ENCODE measurements around the gene F13A1. TPM values are rescaled to one million over a fixed set of nuclear protein-coding genes. Genes with fewer than 3 reads are reported as not detected.

F13A1 gene
- total RNA-seq, 1 donor from 2014 or later, result 50.9 TPM

DNA sequence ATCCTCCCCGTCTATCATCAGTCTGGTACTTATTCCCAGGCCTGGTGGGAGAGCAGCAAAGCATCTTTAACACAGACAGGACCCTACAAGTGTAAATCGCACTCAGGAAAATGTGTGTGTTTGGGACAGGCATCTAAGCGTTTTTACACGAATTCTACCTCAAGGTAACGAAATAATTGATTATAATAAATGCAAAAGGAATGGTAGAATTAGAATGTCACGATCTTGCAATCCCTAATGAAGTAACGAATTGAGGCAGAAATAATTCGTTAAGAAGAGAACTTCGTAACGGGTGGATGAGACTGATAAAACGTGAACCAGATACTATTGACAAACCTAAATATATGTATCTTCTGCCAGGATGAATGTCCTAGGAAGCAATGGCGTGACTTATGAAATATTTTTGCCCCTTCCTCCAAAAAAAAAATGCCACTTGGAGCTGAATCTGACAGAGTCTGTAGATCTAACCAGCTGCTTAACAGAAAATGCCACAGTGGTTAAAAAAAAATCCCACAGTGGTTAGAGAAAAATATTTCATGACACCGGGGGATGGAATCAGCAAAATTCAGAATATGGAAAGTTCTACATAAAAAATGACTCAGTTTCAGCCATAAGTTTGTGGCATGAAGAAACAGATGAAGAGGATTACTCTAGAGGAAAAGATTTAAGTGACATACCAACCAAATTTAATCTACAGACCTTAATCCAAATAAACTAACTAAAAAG is 68.7 kb downstream of the F13A1 start:
- DNase-seq (ENCODE audit: low spot score), result no peak
- intact Hi-C loops (cut with DNase I), result no loop called here

DNA sequence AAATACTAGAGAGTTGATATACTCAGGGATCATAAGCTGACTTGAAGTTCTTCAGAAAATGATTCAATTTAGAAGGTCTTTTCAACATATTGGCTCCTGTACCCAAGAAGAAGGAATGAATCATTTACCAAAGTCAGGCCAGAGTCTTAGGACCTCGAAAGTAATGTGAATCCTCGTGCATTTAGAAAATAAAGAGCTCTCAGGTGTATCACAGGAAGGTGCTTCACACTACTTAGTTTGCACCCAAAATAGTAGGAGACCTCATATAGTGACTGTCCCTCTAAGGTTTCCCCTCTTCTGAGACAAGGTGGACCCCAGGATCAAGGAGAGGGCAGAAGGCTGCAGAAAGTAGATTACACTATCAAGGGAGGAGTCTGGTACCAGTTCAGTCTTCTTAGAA is 71.8 kb downstream of the F13A1 start:
- no peak for DNase-seq (ENCODE audit: low spot score)
- intact Hi-C loops (cut with DNase I), result no loop called here

DNA sequence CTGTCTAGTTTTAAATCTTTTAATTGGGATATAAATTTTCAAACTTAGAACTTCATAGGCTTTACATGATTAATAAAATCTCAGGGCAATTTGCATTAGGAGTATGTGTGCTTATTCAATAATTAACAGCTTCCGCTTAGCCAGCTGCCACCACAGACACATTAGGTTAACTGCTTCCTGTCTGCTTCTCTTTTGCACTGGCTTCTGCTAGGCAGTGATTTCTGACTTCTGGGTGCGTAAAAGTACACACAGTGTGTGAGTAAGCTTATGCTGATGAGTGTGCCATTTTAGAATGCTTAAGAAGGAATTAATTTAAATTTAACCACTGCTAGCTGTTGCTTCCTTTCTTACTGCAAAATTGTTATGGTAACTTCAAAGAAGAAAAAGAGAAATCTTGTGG is 73.9 kb downstream of the F13A1 start:
- DNase-seq (ENCODE audit: low spot score), result no peak
- intact Hi-C loops (cut with DNase I), result no loop called here

DNA sequence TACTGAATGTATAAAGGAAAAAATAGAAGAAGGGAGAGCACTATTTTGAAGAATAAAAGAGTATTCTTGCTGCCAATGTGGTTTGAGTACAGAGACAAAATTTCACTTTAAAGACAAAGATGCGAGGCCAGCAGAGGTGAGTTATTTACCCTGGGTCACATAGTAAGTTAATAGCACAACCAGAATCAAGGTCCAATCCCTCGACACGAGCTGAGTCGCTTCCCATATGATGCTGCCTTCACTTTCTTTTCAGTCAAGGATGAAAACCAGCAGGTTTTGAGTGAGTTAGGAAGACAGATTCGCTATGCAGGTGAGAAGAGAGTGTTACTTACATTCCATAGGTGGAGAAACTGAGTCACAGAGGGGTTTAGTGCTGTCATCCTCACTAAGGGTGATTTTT is 75.8 kb downstream of the F13A1 start:
- no peak for DNase-seq (ENCODE audit: low spot score)
- intact Hi-C loops (cut with DNase I), result no loop called here

DNA sequence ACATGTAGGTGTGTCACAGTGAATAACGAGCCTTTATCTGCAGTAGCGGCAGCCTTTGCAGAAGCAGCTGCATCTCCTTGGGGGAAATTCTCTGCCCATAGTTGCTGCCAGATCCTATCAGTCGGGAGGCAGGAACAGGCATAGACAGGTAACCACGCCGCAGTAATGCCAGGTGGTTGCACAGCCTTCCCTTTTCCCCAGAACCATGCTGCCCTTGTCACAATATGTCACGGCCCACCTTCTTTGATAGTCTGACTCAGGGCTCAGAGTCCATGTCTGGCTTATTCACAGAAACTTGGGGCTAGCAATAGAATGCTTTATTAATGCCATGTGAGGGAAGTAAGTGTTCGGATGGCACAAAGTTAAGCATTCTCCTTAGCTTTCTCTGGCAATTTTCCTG is 76.6 kb downstream of the F13A1 start:
- intact Hi-C loops (cut with DNase I), result no loop called here
- no peak for DNase-seq (ENCODE audit: low spot score)

DNA sequence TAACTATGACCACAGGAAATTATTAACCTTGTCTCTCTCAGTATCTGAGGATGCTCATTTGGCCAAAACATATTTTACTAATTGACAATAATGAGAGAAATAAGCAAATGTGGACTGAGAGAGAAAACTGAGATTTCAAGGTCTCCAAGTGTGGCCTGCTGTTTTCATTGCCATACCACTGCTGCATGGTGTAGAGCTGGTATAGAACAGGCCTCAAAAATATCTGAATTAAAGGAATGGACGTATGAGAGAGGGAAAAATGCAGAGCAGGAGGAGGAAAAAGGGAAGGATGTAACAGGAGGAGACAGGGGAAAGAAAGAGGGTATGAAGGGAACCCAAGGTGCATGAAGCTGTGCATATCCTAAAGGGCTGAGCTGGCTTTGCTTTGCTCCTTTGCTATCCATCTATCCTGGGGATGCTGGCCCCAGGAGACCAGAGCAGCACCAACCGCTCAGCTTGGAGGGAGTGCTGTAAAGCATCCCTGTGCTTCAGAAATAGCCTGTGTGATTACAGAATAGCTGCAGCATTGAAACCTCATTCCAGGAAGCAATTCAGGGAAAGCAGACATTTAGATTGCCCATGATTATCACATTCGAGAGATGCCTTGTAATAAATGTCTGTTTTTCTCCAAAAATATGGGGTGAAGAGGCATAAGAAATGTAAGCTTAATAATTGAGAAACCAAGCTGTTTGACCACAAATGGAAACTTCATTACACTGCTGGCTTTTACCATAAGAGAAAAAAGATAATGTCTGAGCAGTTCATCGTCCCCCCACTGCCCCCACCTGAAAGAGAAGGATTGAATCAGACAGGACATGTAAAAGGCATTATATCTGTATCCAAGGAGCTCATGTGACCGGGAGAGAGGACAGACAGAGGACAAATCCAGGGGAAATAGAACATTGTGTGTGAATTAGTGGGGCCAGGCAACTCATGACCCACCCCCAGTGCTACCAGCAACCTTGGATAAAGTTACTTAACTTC is 80.6 kb downstream of the F13A1 start:
- intact Hi-C loops (cut with DNase I), result no loop called here

DNA sequence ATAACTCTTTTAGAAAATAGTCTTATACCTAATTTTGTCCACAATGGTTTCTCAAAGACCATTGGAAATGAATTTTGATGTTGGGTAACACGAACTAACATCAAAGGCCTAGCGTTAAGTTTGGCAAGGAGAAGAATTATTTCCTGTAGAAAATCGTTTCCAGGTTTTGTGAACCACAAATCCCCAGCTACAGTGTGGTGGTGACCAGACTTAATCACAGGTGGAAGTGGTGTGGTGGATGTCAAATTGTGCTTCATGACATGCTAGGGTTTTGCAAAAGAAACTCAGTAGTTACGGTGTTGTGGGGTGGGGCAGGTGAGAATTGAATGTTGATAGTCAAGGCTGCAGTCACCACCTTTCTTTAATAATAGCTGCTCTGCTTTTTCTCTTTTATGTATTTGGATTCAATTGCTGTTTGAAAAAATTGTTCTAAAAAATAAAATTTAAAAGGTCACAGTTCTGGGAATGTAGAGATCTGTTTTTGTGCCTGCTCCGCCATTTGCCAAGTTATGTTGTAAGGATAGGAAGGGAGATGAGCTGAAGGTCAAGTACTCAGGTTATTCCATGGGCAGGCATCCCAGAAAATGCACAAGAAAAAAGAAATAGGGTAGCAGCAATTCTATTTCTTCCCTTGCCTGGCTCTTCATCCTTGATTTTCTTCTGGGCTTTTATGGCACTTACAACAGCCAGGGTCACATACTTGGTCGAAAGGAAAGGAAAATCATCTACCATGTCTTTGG is 83.6 kb downstream of the F13A1 start:
- intact Hi-C loops (cut with DNase I), result no loop called here

More for the DNA sequence above, 80.6 kb downstream of the F13A1 start:
- DNase-seq (ENCODE audit: low spot score), result no peak

DNA sequence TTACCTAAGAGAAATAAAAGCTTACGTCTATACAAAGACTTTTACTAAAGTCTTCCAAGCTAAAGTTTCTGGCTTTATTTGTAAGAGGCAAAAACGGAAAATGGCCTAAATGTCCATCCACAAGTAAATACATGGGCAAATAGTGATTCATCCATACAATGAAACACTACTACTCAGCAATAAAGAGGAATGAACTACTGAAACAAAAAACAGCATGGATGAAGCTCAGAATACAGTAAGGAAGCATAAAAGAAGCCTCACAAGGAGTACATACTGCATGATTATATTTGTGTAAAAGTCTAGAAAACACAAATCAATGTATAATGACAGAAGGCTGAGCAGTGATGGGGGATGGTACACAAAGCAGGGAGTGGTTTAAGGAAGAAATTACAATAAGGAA is 84.7 kb downstream of the F13A1 start:
- intact Hi-C loops (cut with DNase I), result no loop called here
- no peak for DNase-seq (ENCODE audit: low spot score)

More for the DNA sequence above, 83.6 kb downstream of the F13A1 start:
- DNase-seq (ENCODE audit: low spot score), result no peak

DNA sequence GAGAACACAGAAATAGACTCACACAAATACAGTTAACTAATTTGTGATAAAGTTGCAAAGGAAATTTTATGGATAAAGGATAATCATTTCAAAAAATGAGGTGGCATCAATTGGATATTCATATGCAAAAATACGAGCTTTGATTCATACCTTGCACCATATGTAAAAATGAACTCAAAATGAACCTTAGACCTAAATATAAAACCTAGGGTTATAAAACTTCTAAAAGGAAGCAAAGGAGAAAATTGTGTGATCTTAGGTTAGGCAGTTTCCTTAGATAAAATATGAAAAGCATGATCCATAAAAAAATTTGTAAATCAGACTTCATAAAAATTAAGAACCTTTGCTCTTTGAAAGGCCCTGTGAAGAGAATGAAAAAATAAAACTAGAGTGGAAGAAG is 85.5 kb downstream of the F13A1 start:
- no peak for DNase-seq (ENCODE audit: low spot score)
- intact Hi-C loops (cut with DNase I), result no loop called here

DNA sequence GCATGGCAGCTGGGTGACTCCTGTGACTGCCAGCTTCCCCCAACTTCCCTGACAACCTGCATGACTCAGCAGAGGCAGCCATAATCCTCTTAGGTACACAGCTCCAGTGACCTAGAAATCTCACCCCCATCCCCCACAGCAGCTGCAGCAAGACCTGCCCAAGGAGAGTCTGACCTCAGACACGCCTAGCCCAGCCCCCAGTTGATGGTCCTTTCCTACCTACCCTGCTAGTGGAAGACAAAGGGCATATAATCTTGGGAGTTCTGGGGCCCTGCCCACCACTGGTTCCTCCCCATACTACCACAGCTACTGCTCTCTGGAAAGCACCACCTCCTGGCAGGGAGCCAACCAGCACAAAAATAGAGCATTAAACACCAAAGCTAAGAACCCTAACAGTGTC is 90.2 kb downstream of the F13A1 start:
- DNase-seq (ENCODE audit: low spot score), result no peak

DNA sequence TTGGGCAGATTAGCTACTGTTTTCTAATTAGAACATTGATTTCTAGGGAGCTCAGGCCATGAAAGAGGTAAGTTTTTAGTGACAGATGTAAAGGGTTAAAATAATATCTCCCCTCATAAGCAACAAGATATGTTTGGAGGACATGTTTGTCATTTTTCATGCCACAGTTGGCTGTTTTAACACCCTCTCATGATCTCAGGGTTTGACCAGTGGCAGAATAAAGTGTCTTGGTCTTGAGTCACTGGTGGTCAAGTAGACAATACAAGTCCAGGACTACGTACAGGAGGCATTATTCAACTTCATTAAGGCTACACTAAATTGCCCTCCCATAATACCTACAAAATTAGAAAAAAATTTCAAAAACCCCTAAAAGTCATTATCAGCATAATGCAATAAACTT is 92.6 kb downstream of the F13A1 start:
- DNase-seq (ENCODE audit: low spot score), result no peak
- intact Hi-C loops (cut with DNase I), result no loop called here

More for the DNA sequence above, 90.2 kb downstream of the F13A1 start:
- intact Hi-C loops (cut with DNase I), result no loop called here

DNA sequence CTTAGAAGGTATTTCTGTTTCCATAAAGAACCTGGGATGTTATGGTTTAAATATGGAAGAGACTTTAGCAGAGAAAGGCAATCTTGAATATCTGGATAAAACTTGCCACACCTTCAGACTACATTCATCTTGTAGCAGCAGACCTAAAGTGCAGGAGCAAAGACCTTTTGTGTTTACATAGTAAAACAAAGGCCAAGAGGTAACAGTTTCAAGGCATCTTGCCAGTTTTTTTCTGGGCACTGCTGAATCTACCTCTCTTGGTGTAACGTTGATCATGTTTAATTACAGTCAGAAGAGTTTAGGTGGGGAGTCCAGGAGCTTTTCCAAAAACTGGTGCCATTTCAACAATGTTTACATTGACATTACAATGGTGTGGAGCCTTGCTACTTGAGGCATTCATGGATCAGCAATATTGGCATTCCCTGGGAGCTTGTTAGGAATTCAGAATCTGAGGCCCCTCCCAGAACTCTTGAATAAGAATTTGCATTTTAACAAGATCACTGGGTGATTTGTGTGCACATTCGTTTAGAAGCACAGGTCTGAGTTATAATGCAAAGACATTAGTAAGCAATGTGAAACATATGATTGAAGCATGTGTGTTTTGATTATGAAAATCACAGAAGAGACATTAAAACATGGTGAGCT is 94.5 kb downstream of the F13A1 start:
- intact Hi-C loops (cut with DNase I), result no loop called here
- no peak for DNase-seq (ENCODE audit: low spot score)

DNA sequence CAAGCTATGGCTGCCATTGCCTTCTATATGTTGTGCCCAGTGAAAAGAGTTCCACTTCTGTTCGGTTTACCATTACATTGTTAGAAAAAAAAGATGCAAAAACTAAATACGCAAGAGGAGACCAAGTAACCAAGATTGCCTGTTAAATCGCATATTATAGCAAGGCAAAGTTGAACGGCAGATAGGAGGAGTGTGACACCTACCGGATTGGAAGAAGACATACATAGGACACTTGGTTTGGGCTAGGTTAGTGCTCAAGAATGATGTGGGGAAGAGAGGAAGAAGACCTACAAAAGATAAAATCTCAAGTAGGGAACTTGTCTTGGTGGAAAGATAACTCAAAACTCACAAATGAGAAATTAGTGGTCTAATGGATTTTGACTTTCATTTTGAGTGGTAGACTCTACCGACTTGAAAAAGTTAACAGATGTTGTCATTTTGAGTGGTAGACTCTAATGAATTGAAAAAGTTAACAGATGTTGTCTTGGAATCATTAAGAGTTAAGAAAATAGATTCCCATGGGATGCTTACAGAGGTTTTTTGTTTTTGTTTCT is 95.5 kb downstream of the F13A1 start:
- DNase-seq (ENCODE audit: low spot score), result no peak
- intact Hi-C loops (cut with DNase I), result no loop called here

DNA sequence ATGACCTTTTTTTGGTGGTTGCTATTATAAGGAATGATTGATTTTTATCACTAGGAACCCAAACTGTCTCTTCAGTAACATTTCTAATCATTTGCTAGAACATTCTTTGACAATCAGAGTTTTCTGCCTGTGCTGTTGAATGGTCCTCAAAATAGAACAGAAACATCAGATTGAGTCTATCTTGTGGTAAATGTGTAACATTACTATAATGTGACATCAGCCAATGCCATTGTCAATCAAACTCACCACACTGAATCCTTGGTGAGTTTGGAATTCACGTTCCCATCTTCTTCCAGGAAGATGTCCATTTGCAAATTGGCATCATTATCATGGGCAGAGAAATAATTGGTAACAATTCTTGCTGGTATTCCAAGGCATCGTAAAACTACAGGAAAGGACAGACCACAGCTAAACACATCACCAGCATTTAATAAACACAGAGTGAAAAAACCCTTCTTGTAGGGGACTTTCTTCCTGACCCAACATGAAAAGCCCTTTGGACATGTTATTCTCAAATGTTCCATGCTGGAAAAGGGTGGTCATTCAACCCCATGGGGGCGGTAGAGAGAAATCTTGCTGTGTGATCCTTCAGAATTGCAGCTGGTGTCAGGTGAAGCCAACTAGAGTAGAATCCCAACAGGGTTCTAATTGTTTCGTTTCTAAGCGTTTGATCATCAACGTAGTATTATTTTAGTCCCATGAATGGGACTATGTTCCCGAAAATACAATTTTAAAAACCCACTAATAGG is 98.5 kb downstream of the F13A1 start:
- intact Hi-C loops (cut with DNase I), result no loop called here
- DNase-seq (ENCODE audit: low spot score), result no peak

DNA sequence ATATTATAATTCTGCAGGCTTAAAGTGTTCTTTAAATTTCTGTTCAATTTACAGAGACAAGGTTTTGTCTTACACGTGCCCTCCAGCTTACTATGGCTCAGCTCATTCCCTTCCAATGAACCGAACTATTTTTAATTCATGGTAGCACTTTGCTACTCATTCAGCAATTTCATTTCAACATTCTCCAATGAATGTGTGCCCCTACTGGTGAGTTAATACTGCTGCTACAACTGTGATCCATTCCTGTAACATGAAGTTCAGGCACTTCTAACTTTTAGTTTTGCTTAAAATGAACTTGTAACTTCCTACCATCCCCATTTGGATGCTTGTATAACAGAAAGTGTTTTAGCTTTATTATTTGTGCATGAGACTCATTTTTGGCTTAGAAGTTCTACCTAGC is 99.7 kb downstream of the F13A1 start:
- intact Hi-C loops (cut with DNase I), result no loop called here
- DNase-seq (ENCODE audit: low spot score), result no peak

DNA sequence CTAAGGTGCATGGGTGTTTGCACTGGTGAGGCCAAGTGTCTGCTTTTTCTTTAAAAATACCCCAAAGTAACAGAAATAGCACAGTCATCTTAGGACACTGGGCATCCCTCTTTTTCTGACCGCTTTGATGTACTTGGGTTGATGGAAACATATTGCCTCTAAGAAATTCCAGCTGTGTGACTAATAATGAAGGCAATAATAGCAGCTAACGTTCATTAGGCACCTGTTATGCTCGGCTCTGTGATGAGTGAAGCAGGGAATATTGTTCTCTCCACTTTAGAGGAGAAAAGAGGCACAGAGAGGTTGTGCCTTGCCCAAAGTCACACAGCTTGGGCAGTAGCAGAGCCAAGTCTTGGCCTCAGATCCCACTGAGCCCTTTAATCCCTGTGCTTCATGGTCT is 100.7 kb downstream of the F13A1 start:
- intact Hi-C loops (cut with DNase I), result no loop called here
- no peak for DNase-seq (ENCODE audit: low spot score)

DNA sequence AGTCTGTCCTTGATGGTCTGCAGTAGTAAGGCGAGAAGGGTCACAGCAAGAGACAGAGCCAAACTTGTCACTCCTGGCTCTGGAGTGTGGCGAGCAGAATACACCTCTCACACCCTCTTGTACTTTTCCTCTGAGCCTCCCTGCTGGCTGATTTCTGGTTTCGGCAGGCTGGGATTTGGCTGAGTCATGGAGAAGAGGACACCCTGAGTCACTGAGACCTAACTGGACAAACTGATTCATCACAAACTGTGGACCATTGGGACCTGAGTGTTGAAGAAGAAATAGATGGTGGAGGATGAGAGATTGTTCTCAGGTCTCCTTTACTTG is 101.7 kb downstream of the F13A1 start:
- intact Hi-C loops (cut with DNase I), result no loop called here
- no peak for DNase-seq (ENCODE audit: low spot score)

DNA sequence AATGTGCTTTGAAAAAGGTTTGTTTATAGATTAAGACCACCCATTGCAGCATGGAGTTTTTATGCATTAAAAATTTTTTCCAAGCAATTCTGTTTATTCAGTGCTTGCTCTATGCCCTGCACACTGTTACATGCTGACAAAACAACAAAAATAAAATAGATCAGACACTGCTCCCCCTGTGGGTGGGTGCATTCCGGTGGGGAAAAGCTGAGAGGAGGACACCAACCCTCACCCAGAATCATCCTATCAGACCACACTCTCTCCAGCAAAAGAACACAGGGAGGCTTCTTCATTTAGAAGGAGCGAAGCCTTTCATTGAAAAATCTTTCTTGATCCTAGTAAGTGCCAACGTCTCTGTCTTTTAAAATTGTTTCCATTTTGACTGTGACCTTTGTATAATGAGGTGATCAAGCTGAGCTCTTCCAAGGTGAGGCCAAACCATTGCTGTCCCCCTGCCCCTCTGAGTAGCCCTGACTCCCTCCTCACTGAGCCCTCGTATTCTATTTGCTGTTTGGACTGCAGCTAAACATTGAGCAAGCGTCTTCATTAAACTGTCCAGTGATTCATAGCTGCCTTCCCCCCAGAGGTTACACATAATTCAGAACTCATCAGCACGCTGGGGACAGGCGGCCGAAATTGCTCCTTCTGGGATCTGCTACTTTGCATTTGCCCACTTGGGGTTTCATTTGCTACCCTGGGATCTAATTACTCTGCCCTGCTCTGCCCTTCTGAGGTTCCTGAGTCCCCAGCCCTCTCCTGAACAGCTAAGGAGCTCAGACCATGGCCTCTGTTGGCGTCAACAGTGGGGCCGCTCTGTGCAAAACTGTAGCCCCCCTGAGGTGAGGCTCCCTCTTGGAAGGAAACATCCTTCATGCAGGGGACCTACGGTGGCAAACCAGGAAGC is 102.4 kb downstream of the F13A1 start:
- DNase-seq (ENCODE audit: low spot score), result no peak
- intact Hi-C loops (cut with DNase I), result no loop called here
